ENCODE data around the gene LEMD2.

The LEMD2 gene

GRCh38 chr6:33786736-33787135, 2.2 kb downstream of the LEMD2 start:
- H3K4me3 ChIP-seq: no peak overlapping the region
- no peak for TF ChIP-seq Cebpa-rat (IDR thresholded peaks at IDR 0.05)
- H3K4me1 ChIP-seq: peaks cover 64% of the 10 kb centered on the region
- no peaks in the 10 kb centered on the region for H3K27me3 ChIP-seq
- H3K27ac ChIP-seq: no peak overlapping the region
- peaks cover 64% of the 10 kb centered on the region for H4K20me1 ChIP-seq
- peaks cover 51% of the 10 kb centered on the region for H3K36me3 ChIP-seq
- H3K9me3 ChIP-seq: no peaks in the 10 kb centered on the region
- H3K4me2 ChIP-seq: peak overlapping the region; percentile 83
- peak overlapping the region; percentile 99 for H3K9ac ChIP-seq

- peaks cover 74% of the 10 kb centered on the region for H4K20me1 ChIP-seq
- peaks cover 60% of the 10 kb centered on the region for H3K36me3 ChIP-seq
- H3K9ac ChIP-seq: peak overlapping the region; percentile 99
- TF ChIP-seq Cebpa-rat (IDR thresholded peaks at IDR 0.05): no peak
- H3K27ac ChIP-seq: no peak overlapping the region
- no peaks in the 10 kb centered on the region for H3K9me3 ChIP-seq
- H3K4me3 ChIP-seq: no peak overlapping the region
- peaks cover 64% of the 10 kb centered on the region for H3K4me1 ChIP-seq
- H3K27me3 ChIP-seq: no peaks in the 10 kb centered on the region
- peak overlapping the region; percentile 83 for H3K4me2 ChIP-seq
These were observed 3.2 kb downstream of the LEMD2 start for GRCh38 chr6:33785778-33786177.

GRCh38 chr6:33784787-33785186, 4.1 kb downstream of the LEMD2 start:
- Histone ChIP-seq H3K27me3 (no peaks in the 10 kb centered on the region), H4K20me1 (peaks cover 84% of the 10 kb centered on the region), H3K27ac (no peak overlapping the region), H3K4me2 (0 out of 2 replicates have a peak overlapping the region, but pooled peaks have one; percentile 83), H3K4me1 (peaks cover 70% of the 10 kb centered on the region), H3K4me3 (no peak overlapping the region), H3K9ac (peak overlapping the region; percentile 99; the same call in 1 of the 2 replicates), H3K36me3 (peaks cover 70% of the 10 kb centered on the region), H3K9me3 (no peaks in the 10 kb centered on the region)
- TF ChIP-seq Cebpa-rat (IDR thresholded peaks at IDR 0.05): no peak

- no peak overlapping the region for H3K4me3 ChIP-seq
- H3K9me3 ChIP-seq: no peaks in the 10 kb centered on the region
- H3K4me1 ChIP-seq: peaks cover 63% of the 10 kb centered on the region
- peaks cover 85% of the 10 kb centered on the region for H4K20me1 ChIP-seq
- H3K36me3 ChIP-seq: peaks cover 78% of the 10 kb centered on the region
- H3K27ac ChIP-seq: no peak overlapping the region
- no peaks in the 10 kb centered on the region for H3K27me3 ChIP-seq
- H3K9ac ChIP-seq: no peak overlapping the region
- H3K4me2 ChIP-seq: no peak overlapping the region
- no peak for TF ChIP-seq Cebpa-rat (IDR thresholded peaks at IDR 0.05)
These were observed 5.0 kb downstream of the LEMD2 start for GRCh38 chr6:33783781-33784520.

- Histone ChIP-seq H3K9me3 (no peaks in the 10 kb centered on the region), H4K20me1 (peaks cover 77% of the 10 kb centered on the region), H3K4me3 (no peak overlapping the region), H3K4me1 (peaks cover 60% of the 10 kb centered on the region), H3K36me3 (peaks cover 92% of the 10 kb centered on the region), H3K27me3 (no peaks in the 10 kb centered on the region), H3K27ac (no peak overlapping the region), H3K9ac (no peak overlapping the region), H3K4me2 (no peak overlapping the region)
- TF ChIP-seq Cebpa-rat (IDR thresholded peaks at IDR 0.05): no peak
These were observed 6.4 kb downstream of the LEMD2 start for GRCh38 chr6:33782561-33782960.

- H3K9me3 ChIP-seq: no peaks in the 10 kb centered on the region
- peaks cover 65% of the 10 kb centered on the region for H4K20me1 ChIP-seq
- H3K4me2 ChIP-seq: peak overlapping the region; percentile 41; the same call in 1 of the 2 replicates
- TF ChIP-seq Cebpa-rat (IDR thresholded peaks at IDR 0.05): no peak
- H3K27ac ChIP-seq: no peak overlapping the region
- H3K36me3 ChIP-seq: peaks cover 99% of the 10 kb centered on the region
- peaks cover 48% of the 10 kb centered on the region for H3K4me1 ChIP-seq
- H3K9ac ChIP-seq: peak overlapping the region; percentile 32; the same call in 1 of the 2 replicates
- no peak overlapping the region for H3K4me3 ChIP-seq
- no peaks in the 10 kb centered on the region for H3K27me3 ChIP-seq
These were observed 7.6 kb downstream of the LEMD2 start for GRCh38 chr6:33781131-33781975.

- Histone ChIP-seq H3K27ac (peak overlapping the region; percentile 23; the same call in 1 of the 2 replicates), H3K27me3 (no peaks in the 10 kb centered on the region), H4K20me1 (peaks cover 62% of the 10 kb centered on the region), H3K4me1 (peaks cover 33% of the 10 kb centered on the region), H3K9ac (peak overlapping the region; percentile 35; the same call in 1 of the 2 replicates), H3K9me3 (no peaks in the 10 kb centered on the region), H3K4me2 (peak overlapping the region; percentile 41), H3K4me3 (no peak overlapping the region), H3K36me3 (peaks cover 99% of the 10 kb centered on the region)
- no peak for TF ChIP-seq Cebpa-rat (IDR thresholded peaks at IDR 0.05)
These were observed 9.0 kb downstream of the LEMD2 start for GRCh38 chr6:33779895-33780294.

GRCh38 chr6:33779290-33779689, 9.6 kb downstream of the LEMD2 start:
- H3K36me3 ChIP-seq: peaks cover 100% of the 10 kb centered on the region
- H3K9ac ChIP-seq: no peak overlapping the region
- no peak overlapping the region for H3K27ac ChIP-seq
- TF ChIP-seq Cebpa-rat (IDR thresholded peaks at IDR 0.05): no peak
- H3K9me3 ChIP-seq: no peaks in the 10 kb centered on the region
- H3K4me2 ChIP-seq: no peak overlapping the region
- H3K4me3 ChIP-seq: no peak overlapping the region
- peaks cover 62% of the 10 kb centered on the region for H4K20me1 ChIP-seq
- H3K4me1 ChIP-seq: peaks cover 32% of the 10 kb centered on the region
- H3K27me3 ChIP-seq: no peaks in the 10 kb centered on the region

GRCh38 chr6:33778444-33779121, 10.3 kb downstream of the LEMD2 start:
- Histone ChIP-seq H3K36me3 (peaks cover 99% of the 10 kb centered on the region), H3K4me3 (no peak overlapping the region), H4K20me1 (peaks cover 61% of the 10 kb centered on the region), H3K27me3 (no peaks in the 10 kb centered on the region), H3K9me3 (no peaks in the 10 kb centered on the region), H3K4me2 (no peak overlapping the region), H3K4me1 (peaks cover 32% of the 10 kb centered on the region), H3K9ac (no peak overlapping the region), H3K27ac (no peak overlapping the region)
- no peak for TF ChIP-seq Cebpa-rat (IDR thresholded peaks at IDR 0.05)

All from BLaER1 (cell line).